Esophagus squamous epithelium (tissue), 5 donors: ENCODE measurements around the gene TMEM175. TPM values are rescaled to one million over a fixed set of nuclear protein-coding genes. Genes with fewer than 3 reads are reported as not detected.
A peak's percentile ranks its signal among the peaks of the same experiment; 100 is the strongest.

ENCODE experiments used
- DNase-seq: peaks from one replicate; lab custom pipeline; 2025; lab: John Stamatoyannopoulos, UW
- H3K27ac ChIP-seq, 4 donors: fragments of 200-600 bp; sonication (generic); one replicate each; pipeline ENCODE4 v1.5.1; 2016 to 2019; ENCODE audit warnings: mild to moderate bottlenecking in 1 of 4
- H3K27me3 ChIP-seq, 4 donors: fragments of 200-600 bp; sonication (generic); 1 replicate in 3 of 4; 2 replicates in 1 of 4; pipeline versions ENCODE4 v1.5.1 to v1.6.0; 2017 to 2021; ENCODE audit warnings: antibody characterized with exemption in 1 of 4
- H3K36me3 ChIP-seq, 3 donors: fragments of 200-600 bp; sonication (generic); one replicate each; pipeline ENCODE4 v1.5.1; 2016 to 2019
- H3K4me1 ChIP-seq, 3 donors: fragments of 200-600 bp; sonication (generic); one replicate each; pipeline ENCODE4 v1.5.1; 2017 to 2019
- H3K4me3 ChIP-seq, 4 donors: fragments of 200-600 bp; sonication (generic); 1 replicate in 3 of 4; 2 replicates in 1 of 4; pipeline ENCODE4 v1.5.1; 2016 to 2019; ENCODE audit warnings: mild to moderate bottlenecking in 2 of 4, moderate library complexity in 1 of 4
- H3K9me3 ChIP-seq, 3 donors: fragments of 200-600 bp; sonication (generic); one replicate each; pipeline ENCODE4 v1.5.1; 2016 to 2019
- POLR2A ChIP-seq, 4 donors: fragments of 450-650 bp; IDR thresholded peaks; one replicate each; pipeline ENCODE4 v1.6.1; 2017; ENCODE audit warnings: antibody characterized with exemption in 4 of 4, mild to moderate bottlenecking in 4 of 4, moderate library complexity in 3 of 4
- WGBS, 2 donors: methylation state at CpG; one replicate each; pipeline ENCODE4 v1.1.5; 2018; 5-methylcytosine and 5-hydroxymethylcytosine counted together
- intact Hi-C: fragments of 100-400 bp; cut with DNase I; formaldehyde crosslinking; loops from one replicate; pipeline ENCODE4 v1.15.0; 2022
- total RNA-seq, 4 donors: library from RNA; depleted of rRNA; stranded (reverse); fragments of >200 nt; gene quantifications; one replicate each; pipeline ENCODE4 v1.1.0, GENCODE V29; 2016
- TF ChIP-seq, protein P1 (sequence below), 6 experiments: fragments of 450-650 bp in 4 of 6; fragments of 200-600 bp in 2 of 6; sonication (generic) in 2 of 6; IDR thresholded peaks; one replicate each; pipeline ENCODE4 v1.5.1; 2016 to 2019; ENCODE audit warnings: antibody characterized with exemption in 6 of 6, mild to moderate bottlenecking in 4 of 6, moderate library complexity in 4 of 6
- donor health status: DM: yes; HTN: yes; CAD: no.

The TMEM175 gene
- total RNA-seq, 4 donors from 2014 or later: 8.4 to 22.9 (median 19.7) TPM

DNA sequence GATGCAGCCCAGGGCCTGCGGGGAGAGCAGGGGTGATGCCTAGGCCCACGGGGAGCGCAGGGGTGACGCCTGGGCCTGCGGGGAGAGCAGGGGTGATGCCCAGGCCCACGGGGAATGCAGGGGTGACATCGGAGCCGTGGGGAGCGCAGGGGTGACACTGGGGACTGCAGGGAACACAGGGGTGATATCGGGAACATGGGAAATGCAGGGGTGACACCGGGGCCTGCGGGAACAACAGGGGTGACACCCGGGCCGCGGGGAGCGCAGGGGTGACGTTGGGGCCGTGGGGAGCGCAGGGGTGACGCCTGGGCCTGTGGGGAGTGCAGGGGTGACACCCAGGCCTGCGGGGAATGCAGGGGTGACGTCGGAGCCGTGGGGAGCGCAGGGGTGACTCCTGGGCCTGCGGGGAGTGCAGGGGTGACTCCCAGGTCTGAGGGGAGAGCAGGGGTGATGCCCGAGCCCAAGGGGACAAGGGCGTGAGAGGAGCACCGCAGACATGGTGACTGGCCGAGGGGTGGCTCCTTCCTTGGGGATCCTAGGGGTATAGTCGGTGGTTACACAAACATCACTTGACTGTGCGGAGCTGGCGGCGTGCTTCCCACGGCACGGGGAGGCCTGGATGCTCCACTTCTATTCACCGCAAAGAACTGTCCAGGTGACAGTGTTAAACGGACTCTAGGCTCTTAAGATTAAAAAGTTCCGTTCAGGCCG is 38.1 kb upstream of the TMEM175 start:
- intact Hi-C loops: no loop called here
- H3K4me1 ChIP-seq: no peaks in the 10 kb centered on the region
- H3K27me3 ChIP-seq: no peaks in the 10 kb centered on the region
- TF ChIP-seq POLR2A (IDR thresholded peaks at IDR 0.05): no peak
- TF ChIP-seq, protein P1, sequence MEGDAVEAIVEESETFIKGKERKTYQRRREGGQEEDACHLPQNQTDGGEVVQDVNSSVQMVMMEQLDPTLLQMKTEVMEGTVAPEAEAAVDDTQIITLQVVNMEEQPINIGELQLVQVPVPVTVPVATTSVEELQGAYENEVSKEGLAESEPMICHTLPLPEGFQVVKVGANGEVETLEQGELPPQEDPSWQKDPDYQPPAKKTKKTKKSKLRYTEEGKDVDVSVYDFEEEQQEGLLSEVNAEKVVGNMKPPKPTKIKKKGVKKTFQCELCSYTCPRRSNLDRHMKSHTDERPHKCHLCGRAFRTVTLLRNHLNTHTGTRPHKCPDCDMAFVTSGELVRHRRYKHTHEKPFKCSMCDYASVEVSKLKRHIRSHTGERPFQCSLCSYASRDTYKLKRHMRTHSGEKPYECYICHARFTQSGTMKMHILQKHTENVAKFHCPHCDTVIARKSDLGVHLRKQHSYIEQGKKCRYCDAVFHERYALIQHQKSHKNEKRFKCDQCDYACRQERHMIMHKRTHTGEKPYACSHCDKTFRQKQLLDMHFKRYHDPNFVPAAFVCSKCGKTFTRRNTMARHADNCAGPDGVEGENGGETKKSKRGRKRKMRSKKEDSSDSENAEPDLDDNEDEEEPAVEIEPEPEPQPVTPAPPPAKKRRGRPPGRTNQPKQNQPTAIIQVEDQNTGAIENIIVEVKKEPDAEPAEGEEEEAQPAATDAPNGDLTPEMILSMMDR (IDR thresholded peaks at IDR 0.05): no peak
- no peaks in the 10 kb centered on the region for H3K9me3 ChIP-seq
- peaks cover 25 to 100% (median 46%) of the 10 kb centered on the region in 3 donors for H3K36me3 ChIP-seq
- H3K27ac ChIP-seq: no peak overlapping the region
- no peak for DNase-seq
- no peak overlapping the region for H3K4me3 ChIP-seq
- 85 to 96% methylated on average over 27 of the region's 40 CpGs for WGBS, 2 donors

- H3K27me3 ChIP-seq: no peaks in the 10 kb centered on the region
- no peak for DNase-seq
- peaks cover 20 to 100% (median 32%) of the 10 kb centered on the region in 3 donors for H3K36me3 ChIP-seq
- H3K4me1 ChIP-seq: no peaks in the 10 kb centered on the region
- intact Hi-C loops: no loop called here
- no peak for TF ChIP-seq POLR2A (IDR thresholded peaks at IDR 0.05)
- TF ChIP-seq, protein P1 (IDR thresholded peaks at IDR 0.05): no peak
- WGBS, 2 donors: 94% methylated on average over 5 of the region's 16 CpGs; no CpG with 5 or more reads in 1 of the 2 donors
- H3K27ac ChIP-seq: no peak overlapping the region
- H3K9me3 ChIP-seq: no peaks in the 10 kb centered on the region
- no peak overlapping the region for H3K4me3 ChIP-seq
These were observed 36.7 kb upstream of the TMEM175 start for GRCh38 chr4:895596-895995.

DNA sequence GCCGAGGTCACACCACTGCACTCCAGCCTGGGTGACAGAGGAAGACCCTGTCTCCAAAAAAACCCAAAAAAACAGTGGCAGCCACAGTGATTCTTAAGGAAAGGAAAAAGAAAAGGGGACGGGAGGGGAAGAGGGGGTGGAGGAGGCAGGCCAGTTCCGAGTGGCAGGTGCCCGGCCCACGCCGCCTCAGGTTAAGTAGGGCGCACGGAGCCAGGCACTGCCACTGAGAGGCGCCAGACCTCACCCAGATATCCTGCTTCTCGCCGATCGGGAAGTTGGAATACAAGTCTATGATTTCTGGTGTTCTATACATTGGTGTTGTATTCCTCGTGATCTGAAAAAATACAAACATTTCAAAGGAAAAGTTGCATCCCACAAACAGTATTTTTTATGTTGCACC is 36.0 kb upstream of the TMEM175 start:
- no peak overlapping the region for H3K27ac ChIP-seq
- no peaks in the 10 kb centered on the region for H3K27me3 ChIP-seq
- DNase-seq: no peak
- intact Hi-C loops: no loop called here
- TF ChIP-seq POLR2A (IDR thresholded peaks at IDR 0.05): no peak
- TF ChIP-seq, protein P1 (IDR thresholded peaks at IDR 0.05): peak in 1 of 6 experiments; percentile 8
- H3K4me1 ChIP-seq: no peaks in the 10 kb centered on the region
- 89 to 92% methylated on average over 5 to 13 of the region's 13 CpGs for WGBS, 2 donors
- no peaks in the 10 kb centered on the region for H3K9me3 ChIP-seq
- H3K4me3 ChIP-seq: no peak overlapping the region
- H3K36me3 ChIP-seq: peaks cover 20 to 100% (median 32%) of the 10 kb centered on the region in 3 donors

DNA sequence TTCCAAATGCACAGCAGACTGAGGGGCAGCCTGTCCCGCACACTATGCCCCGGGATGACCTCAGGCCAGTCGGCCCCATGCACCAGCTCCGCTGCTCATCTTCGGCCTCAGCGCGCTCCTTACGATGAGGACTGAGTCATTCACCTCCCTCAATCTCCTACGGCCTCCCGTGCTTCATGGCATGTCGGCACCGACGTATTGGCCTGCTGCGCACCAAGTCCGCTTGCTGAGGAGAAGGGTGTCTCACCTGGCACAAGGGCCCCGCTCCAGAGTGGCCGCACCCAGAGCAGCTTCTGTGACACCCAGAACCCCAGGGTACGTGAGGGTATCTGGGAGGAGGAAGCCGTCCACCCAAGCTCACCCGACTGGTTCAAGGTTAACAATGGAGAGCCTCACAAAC is 35.6 kb upstream of the TMEM175 start:
- Histone ChIP-seq H3K27me3 (no peaks in the 10 kb centered on the region), H3K36me3 (peaks cover 20 to 100% (median 32%) of the 10 kb centered on the region in 3 donors), H3K9me3 (no peaks in the 10 kb centered on the region), H3K27ac (no peak overlapping the region), H3K4me1 (no peaks in the 10 kb centered on the region), H3K4me3 (no peak overlapping the region)
- intact Hi-C loops: no loop called here
- DNase-seq: no peak
- WGBS, 2 donors: 95% methylated on average over 14 to 16 of the region's 20 CpGs
- no peak for TF ChIP-seq POLR2A (IDR thresholded peaks at IDR 0.05)

- H3K9me3 ChIP-seq: no peaks in the 10 kb centered on the region
- intact Hi-C loops: no loop called here
- no peak for TF ChIP-seq POLR2A (IDR thresholded peaks at IDR 0.05)
- TF ChIP-seq, protein P1 (IDR thresholded peaks at IDR 0.05): no peak
- H3K27ac ChIP-seq: no peak overlapping the region
- no peak overlapping the region for H3K4me3 ChIP-seq
- DNase-seq: no peak
- 92 to 93% methylated on average over 11 to 13 of the region's 15 CpGs for WGBS, 2 donors
- no peaks in the 10 kb centered on the region for H3K4me1 ChIP-seq
- H3K36me3 ChIP-seq: peaks cover 16 to 99% (median 29%) of the 10 kb centered on the region in 3 donors
- no peaks in the 10 kb centered on the region for H3K27me3 ChIP-seq
These were observed 34.1 kb upstream of the TMEM175 start for GRCh38 chr4:898123-898522.
